Measurements from ENCODE around the gene SEC23A. TPM values are rescaled to one million over a fixed set of nuclear protein-coding genes. Genes with fewer than 3 reads are reported as not detected.

Gene SEC23A
- total RNA-seq, 1 experiment from 2014 or later, result 62.9 TPM

GRCh38 chr14:39005044-39005880 is 97.8 kb downstream of the SEC23A start:
- TF ChIP-seq ATF2 (CRISPR knock-in tag; IDR thresholded peaks at IDR 0.05; ENCODE audit: borderline replicate concordance, low read depth), result no peak
- no peak for TF ChIP-seq ZNF263 (CRISPR knock-in tag; IDR thresholded peaks at IDR 0.05; ENCODE audit: low read depth)
- no peak for TF ChIP-seq HMGA2 (CRISPR knock-in tag; IDR thresholded peaks at IDR 0.05)
- DNase-seq (ENCODE audit: low spot score), result no peak
- no peak overlapping the region for H3K4me3 Mint-ChIP-seq
- no peak for ATAC-seq
- CTCF ChIA-PET, result interaction anchor here (1.2 kb wide), 1 partner anchor 10 kb away, joined by 3 read pairs; no protein-coding TSS in a partner anchor
- H3K9me3 Mint-ChIP-seq, result no peaks in the 10 kb centered on the region
- no peak overlapping the region for H3K27ac Mint-ChIP-seq
- H3K4me1 Mint-ChIP-seq, result no peaks in the 10 kb centered on the region
- POLR2A ChIA-PET, result no interaction called here
- H3K36me3 Mint-ChIP-seq, result no peaks in the 10 kb centered on the region
- H3K27me3 Mint-ChIP-seq (ENCODE audit: low read depth), result no peaks in the 10 kb centered on the region

GRCh38 chr14:38999949-39000348 is 103.1 kb downstream of the SEC23A start:
- DNase-seq (ENCODE audit: low spot score) (no peak), ATAC-seq (no peak)
- Mint-ChIP-seq H3K4me1 (no peaks in the 10 kb centered on the region), H3K4me3 (no peak overlapping the region), H3K36me3 (no peaks in the 10 kb centered on the region), H3K27me3 (ENCODE audit: low read depth) (no peaks in the 10 kb centered on the region; the same call in 1 of the 2 replicates), H3K9me3 (no peaks in the 10 kb centered on the region), H3K27ac (no peak overlapping the region)
- TF ChIP-seq AR (CRISPR knock-in tag; IDR thresholded peaks at IDR 0.05) (no peak), SMAD3 (CRISPR knock-in tag; IDR thresholded peaks at IDR 0.05; ENCODE audit: borderline replicate concordance) (no peak), ESRRA (CRISPR knock-in tag; IDR thresholded peaks at IDR 0.05; ENCODE audit: borderline replicate concordance) (no peak), ERG (CRISPR knock-in tag; IDR thresholded peaks at IDR 0.05) (no peak), SOX15 (CRISPR knock-in tag; IDR thresholded peaks at IDR 0.05) (no peak)
- CTCF ChIA-PET, result interaction anchor here (1.1 kb wide), 1 partner anchor 15 kb away, joined by 4 read pairs; no protein-coding TSS in a partner anchor
- POLR2A ChIA-PET, result no interaction called here

- Mint-ChIP-seq H3K27ac (0 out of 2 replicates have a peak overlapping the region, but pooled peaks have one; percentile 14), H3K27me3 (ENCODE audit: low read depth) (no peaks in the 10 kb centered on the region; the same call in 1 of the 2 replicates), H3K4me1 (no peaks in the 10 kb centered on the region), H3K4me3 (no peak overlapping the region), H3K36me3 (no peaks in the 10 kb centered on the region), H3K9me3 (peaks cover 8% of the 10 kb centered on the region)
- POLR2A ChIA-PET, result no interaction called here
- CTCF ChIA-PET, result interaction anchor here (1.7 kb wide), 1 partner anchor 21 kb away, joined by 6 read pairs; no protein-coding TSS in a partner anchor
- DNase-seq (ENCODE audit: low spot score) (no peak), ATAC-seq (no peak)
- TF ChIP-seq MAX (CRISPR knock-in tag; IDR thresholded peaks at IDR 0.05) (no peak), IRF1 (CRISPR knock-in tag; IDR thresholded peaks at IDR 0.05) (no peak)
These were observed 108.3 kb downstream of the SEC23A start for GRCh38 chr14:38994731-38995130.

- Mint-ChIP-seq H3K4me1 (no peaks in the 10 kb centered on the region), H3K27me3 (ENCODE audit: low read depth) (no peaks in the 10 kb centered on the region; the same call in 1 of the 2 replicates), H3K4me3 (no peak overlapping the region), H3K27ac (no peak overlapping the region), H3K9me3 (peaks cover 8% of the 10 kb centered on the region), H3K36me3 (no peaks in the 10 kb centered on the region)
- DNase-seq (ENCODE audit: low spot score) (no peak), ATAC-seq (no peak)
- CTCF ChIA-PET, result no interaction called here
- POLR2A ChIA-PET, result no interaction called here
- TF ChIP-seq OVOL2 (CRISPR knock-in tag; IDR thresholded peaks at IDR 0.05; ENCODE audit: borderline replicate concordance), result no peak
- TF ChIP-seq ZNF281 (CRISPR knock-in tag; IDR thresholded peaks at IDR 0.05), result no peak
- TF ChIP-seq ZNF532 (CRISPR knock-in tag; IDR thresholded peaks at IDR 0.05; ENCODE audit: borderline replicate concordance), result no peak
These were observed 109.1 kb downstream of the SEC23A start for GRCh38 chr14:38993981-38994380.

Data from WTC11 (cell line).